Brain pericyte (primary cell): ENCODE data around the gene SYNGR1.

Experiments used
- DNase-seq: peaks from one replicate; pipeline ENCODE4 v3.0.0-alpha.2; 2012; ENCODE audit warnings: low read depth, low spot score

The SYNGR1 gene, protein sequence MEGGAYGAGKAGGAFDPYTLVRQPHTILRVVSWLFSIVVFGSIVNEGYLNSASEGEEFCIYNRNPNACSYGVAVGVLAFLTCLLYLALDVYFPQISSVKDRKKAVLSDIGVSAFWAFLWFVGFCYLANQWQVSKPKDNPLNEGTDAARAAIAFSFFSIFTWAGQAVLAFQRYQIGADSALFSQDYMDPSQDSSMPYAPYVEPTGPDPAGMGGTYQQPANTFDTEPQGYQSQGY

DNA sequence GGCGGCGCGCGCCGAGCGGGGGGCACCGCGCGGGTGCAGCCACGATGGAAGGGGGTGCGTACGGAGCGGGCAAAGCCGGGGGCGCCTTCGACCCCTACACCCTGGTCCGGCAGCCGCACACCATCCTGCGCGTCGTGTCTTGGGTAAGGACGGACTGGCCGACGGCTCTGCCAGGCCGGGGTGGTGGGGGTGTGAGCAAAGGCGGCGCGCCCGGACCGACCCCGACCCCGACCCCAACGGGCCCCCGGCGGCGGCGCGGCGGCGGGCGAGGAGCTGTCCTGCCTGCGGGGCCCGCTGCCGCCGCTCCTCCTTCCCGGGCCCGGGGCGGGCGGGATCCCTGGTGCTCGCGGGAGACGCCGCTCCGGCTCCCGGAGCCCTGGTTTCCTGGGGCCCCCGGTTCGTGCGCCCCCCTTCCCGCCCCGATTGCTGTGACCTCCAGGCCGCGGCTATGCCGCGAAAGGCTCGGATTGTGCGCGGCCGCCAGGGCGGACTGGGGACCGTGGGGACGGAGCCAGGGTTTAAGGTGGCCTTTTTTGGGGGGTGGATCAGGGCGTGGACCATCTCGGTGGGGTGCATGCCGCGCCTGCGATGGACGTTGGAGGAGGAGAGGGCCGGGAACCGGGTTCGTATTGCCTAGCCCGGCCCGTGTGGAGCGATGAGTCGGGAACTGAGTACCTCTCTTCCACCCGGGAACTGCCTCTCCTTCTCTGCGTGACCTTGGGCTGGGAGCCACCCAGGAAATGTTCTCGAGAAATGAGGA is at the start of gene SYNGR1:
SYNGR1 (plus strand) TSS at position 25 of the 760 bp plus-strand sequence; CDS start at position 45, 20 bp downstream.
- DNase-seq, result no peak

DNA sequence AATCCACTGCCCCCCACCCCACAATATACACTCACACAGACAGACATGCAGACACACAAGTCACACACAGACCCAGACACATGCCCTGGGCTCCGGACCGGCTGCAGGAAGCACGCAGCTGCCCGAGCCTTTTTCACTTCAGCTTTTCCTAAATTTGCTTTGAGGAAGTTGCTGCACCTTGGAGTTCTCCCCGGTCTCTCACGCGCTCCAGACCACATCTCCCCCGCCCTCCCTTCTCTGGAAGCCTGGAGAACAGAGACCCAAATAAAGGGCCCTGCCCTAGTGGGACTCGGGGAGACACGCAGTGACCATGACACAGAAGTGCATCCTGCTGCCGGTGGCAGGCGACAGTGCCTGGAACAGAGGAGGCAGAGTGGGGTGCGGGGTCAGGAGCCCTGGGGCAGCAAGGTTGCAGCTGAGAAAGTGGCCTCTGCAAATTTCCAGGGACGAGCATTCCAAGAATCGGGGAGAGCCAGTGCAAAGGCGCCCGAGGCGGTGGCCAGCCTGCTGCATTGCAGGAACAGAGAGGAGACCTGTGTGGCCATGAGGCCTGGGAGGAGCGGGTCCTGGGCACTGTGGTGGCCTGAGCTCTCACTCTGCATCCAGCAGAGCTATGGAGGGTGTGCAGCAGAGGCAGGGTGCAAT is 49.5 kb upstream of the SYNGR1 start:
- no peak for DNase-seq

DNA sequence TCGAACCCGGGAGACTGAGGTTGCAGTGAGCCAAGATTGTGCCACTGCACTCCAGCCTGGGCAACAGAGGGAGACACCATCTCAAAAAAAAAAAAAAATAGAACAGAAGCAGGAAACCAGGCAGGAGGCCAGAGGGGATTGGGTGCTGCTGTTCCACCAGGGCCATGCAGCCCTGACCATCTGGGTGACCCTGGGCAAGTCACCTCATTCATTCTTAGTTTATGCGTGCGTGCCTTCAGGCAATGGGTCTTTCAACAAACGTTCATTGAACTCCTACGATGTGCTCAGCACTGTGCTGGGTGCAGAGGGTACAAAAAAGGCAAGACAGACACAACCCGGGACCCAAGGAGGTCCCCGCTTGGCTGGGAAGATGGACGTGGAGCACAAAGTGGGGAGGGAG is 48.7 kb upstream of the SYNGR1 start:
- no peak for DNase-seq

DNA sequence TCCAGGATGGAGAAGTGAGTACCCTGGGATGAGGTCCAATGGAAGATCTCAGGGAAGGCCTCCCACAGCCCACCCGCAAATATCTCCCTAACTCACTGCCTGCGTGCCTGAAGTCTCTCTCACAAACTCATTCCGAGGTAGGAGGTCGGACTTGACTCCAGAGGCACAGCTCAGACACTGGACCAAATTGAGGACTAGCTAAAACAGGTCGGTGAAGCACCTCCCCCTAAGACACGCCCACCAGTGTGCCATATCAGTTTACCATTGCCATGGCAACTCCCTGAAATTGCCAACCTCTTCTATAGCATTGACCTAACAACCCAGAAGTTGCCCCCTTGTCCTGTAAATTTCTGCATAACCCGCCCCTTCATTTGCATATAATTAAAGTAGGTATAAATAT is 47.9 kb upstream of the SYNGR1 start:
- no peak for DNase-seq

DNA sequence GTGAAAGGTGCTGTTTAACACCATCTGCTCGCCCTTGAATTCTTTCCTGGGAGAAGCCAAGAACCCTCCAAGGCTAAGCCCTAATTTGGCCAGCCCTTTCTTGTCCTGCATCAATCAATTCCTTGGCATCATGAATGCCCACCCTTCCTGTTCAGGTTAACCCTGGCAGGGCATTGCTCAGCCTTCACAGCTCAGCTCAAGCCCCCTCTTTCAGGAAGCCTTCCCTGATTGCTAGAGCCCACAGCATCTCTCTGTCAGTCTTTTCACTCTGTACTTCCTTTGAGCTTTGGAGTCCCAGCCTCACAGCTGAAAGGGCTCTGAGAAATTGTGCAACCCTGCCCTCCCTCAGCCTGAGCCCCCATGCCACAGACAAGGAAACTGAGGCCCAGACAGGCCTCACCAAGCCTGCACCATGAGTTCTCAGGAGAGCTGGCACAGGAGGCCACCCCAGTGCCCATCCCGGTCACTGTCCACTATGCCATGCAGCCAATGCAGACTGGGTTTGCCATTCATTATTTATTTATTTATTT is 47.3 kb upstream of the SYNGR1 start:
- DNase-seq, result no peak

DNA sequence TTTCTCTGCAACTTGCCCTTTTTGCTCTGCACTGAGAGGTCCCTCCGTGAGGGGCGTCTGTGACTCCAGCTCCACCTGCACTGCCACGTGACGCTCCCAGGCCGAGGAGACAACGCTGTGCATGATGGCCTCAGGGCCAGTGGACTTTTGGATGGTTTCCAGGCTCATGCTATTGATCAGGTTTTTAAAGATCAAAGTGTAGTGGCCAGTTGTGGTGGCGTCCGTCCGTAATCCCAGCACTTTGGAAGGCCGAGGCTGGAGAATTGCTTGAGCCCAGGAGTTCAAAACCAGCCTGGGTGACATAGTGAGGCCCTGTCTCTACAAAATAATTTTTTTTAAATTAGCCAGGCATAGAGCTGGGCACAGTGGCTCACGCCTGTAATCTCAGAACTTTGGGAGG is 46.4 kb upstream of the SYNGR1 start:
- no peak for DNase-seq

DNA sequence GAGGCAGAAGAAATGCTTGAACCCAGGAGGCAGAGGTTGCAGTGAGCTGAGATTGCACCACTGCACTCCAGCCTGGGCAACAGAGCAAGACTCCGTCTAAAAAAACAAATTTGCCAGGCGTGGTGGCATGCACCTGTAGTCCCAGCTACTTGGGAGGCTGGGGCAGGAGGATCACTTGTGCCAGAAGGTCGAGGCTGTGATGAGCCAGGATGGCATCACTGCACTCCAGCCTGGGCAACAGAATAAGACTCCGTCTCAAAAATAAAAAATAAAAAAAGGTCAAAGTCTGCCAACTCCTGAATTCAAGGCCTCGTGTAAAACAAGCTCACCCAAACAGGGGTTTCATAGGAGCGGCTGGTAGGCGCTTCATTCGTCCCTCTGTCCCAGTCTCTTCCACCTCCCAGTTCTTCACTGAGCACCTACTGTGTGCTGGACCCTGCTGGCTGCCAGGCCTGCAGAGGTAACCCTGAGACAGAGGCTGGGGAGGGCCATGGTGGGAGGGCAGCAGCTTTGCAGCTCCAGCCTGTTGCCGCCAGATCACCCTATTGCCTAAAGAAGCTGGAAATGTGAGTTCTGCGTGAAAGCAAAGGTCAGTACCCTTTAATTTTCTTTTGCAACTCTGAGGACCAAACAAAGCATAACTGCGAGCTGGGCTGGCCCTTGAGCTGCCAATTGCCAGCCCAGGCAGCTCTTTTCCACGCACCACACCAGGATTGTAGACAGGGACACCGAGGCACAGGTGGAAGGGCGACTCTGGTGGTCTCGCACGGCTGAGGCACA is 45.7 kb upstream of the SYNGR1 start:
- no peak for DNase-seq

DNA sequence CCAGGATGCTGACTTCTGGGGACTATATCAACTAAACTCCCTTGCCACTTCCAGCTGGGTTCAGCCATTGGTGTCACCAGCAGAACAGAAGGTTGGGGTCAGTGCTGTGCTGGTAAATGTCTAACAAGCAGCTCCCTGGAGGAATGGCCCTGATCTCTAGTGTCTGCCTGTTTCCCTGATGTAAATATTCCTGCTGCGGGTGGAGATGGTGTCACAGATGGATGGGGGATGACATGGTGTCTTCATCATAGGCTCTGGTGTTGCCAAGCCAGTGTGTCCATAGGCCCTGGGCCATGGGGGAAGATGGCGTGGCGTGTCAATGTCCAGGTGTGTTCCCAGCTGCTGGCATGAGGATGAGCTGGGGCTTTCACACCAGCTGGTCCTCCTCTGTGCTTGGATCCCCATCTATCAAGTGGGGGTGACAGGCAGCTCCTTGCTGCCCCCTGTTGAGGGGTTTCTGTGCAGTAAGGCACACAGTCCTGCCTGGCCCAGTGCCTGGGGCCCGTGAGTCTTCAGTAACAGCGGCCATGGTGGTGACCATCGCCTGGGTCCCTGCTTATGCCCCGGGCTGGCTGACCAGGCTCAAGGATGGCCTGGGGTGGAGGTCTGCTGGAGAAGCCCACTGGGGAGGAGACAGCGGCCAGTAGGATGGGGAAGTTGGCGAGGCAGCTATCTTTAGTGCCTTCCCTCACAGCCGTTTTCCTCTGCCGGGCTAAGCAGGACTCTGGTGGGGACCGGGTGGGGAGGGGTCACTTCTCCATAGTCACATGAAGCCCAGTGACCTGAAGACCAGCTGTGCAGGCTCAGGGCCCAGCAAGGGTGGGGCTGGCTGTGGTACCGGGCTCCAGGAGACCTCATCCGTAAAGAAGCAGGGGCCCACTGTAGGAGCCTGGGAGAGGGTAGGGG is 43.1 kb upstream of the SYNGR1 start:
- DNase-seq, result no peak

DNA sequence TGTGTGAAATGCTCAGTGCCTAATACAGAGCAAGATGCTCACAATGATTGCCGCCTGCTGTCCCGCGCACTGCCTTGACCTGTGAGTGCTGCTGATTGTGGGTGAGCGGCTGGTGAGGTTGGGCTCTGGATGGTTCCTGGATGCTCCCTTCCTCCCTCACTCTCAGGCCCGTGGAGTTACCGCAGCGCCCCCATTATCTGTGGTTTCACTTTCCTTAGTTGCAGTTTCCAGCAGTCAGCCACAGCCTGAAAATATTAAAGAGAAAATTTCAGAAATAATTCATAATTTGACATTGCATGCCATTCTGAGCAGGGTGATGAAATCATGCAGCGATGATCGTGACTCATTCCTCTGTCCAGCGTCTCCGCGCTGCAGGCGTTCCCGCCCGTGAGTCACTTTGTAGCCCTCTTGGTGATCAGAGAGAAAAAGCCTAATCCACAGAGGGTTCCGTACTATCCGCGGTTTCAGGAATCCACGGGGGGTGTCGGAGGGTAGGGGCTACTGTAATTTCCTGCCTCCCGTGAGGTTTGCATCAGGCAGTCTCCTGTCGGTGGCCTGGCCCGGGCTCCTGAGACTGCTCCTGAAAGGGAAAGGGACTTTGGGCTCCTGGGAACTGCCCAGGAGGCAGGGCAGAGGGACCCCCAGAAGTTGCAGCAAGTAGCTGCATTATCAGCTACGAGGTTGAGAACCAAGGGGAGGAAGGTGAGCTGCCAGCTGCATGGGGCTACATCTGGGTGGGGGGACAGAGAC is 41.0 kb upstream of the SYNGR1 start:
- peak; percentile 91 for DNase-seq

DNA sequence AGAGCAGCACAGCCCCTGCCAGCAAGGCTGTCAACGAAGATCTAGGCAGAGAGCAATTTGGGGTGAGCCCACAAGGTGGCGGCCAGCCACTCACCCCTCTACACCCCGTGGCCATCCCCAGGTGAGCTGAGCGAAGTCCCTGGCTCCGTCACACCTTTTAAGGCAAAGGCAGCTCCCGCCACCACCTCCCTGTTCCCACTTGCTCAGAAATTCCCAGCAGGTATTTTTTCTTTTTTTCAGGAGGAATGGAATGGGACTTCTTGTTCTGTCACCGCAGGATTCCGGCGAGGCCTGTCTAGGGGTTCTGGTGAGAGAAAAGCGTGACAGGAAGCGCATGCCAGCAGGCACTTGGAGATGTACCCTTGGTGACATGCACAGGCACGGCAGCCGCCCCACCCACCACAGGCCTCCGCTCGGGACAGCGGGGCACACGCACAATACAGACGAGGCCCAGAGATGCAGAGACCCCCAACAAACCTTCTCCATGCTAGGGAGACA is 40.4 kb upstream of the SYNGR1 start:
- DNase-seq, result no peak

DNA sequence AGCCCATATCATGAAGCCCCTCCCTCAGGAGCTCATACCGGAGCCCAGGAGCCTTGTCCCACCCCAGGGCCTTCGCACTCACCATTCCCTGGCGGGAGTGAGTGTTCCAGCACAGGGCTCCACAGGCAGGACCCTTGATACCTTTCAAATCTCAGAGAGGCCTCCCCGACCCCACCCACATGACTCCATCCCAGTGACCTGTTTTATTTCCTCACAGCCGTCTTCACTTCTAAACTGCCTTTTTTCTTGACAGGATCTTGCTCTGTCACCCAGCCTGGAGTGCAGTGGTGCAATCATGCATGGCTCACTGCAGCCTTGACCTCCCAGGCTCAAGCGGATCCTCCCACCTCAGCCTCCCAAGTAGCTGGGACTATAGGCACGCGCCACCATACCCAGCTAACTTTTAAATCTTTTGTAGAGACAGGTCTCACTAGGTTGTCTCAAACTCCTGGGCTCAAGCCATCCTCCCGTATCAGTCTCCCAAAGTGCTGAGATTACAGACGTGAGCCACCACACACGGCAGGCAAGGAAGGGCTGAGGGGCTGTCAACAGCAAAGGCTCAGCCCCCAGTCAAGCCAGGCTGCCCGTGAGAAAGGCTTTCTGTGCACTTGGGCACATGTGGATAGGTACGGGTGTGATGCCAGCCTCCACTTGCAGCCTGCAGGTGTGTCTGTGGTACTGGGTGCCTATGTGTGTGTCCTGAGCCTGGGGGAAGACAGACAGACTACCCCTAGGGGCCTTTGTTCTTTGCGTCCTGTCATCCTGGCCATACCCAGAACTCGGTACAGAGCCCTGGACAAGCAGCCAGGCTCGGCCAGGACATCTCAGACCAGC is 39.7 kb upstream of the SYNGR1 start:
- no peak for DNase-seq

DNA sequence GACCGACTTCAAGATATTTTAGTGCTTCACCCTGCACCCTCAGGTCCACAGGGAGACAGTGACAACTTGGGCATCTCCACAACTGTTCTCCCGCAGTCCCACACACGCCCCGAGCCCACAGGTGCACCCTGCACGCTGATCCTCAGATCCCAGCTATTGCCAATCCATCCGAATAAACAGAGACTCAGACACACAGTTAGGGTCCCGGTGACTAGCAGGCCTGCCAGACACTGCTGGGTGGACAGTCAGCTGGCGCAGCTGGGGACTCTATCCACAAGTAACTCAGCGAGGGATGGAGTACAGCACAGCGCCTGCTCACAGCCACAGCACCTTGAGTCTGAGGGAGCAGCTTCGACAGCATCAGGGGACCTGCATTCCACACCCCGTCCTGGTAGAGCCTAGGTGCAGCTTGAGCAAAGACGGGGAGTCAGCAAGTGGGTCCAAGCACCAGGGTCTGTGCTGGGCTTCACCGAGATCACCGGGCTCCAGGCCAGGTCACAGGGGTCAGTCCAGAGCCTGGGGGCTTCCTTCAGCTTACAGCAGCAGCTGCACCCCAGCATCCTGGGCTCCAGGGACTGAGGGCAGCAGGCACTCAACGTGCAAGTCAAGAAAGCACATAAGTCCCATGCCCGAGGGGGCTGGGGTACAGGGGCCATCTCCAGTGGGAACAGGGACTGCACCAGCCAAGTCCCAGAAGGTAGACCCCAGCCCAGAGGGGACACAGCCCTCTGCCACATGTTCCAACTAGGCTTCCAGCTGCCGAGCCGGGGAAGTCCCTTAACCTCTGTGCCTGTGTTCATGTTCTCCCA is 38.0 kb upstream of the SYNGR1 start:
- DNase-seq, result no peak

DNA sequence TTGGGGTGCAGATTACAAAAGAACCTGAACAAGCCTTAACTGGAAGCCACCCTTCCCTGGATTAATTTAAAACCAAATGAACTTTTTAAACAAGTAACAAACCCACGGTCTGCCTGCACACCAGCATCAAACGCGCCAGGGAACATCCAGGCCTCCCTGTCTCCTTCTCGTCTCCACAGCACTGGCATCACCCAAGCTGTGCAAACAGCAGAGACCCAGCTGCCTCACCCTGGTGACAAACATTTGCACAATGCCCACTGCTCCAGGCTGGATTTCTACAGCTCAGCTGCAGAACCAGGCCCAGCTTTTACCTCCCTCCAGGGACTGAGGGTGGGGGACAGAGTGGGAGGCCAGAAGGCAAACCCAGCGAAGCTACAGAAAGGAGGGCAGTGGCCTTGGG is 37.4 kb upstream of the SYNGR1 start:
- DNase-seq, result no peak

DNA sequence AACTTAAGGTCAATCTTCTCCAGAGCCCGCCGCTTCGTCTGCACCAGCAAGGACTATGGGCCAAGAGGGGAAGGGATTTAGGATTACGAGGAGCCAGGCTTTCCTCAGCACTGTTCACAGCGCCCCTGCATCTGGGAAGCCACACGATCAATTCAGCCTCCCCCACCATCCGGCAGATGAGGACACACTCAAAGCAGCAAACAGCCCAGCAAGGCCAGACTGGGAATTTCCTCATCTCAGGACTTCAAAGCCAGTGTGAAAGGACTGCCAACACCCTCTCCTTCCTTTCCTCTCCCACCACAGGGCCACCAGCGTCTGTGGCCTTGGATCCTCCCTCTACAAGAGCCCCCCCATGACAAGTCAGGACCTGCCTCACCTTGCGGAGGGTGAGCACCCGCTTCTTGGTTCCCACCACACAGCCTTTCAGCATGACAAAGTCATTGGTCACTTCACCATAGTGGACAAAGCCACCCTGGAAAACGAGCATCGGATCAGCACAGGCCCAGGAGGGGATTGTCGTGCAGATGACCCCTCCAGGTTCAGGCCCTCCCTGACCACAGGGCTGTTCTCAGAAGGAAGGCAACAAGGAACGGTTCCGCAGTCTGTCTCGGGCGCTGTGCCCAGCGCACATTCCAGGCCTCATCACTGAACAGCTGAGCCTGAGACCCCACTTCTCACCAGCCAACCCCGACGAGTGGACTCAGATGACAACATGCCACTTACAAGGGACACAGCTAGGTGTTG is 36.4 kb upstream of the SYNGR1 start:
- no peak for DNase-seq

DNA sequence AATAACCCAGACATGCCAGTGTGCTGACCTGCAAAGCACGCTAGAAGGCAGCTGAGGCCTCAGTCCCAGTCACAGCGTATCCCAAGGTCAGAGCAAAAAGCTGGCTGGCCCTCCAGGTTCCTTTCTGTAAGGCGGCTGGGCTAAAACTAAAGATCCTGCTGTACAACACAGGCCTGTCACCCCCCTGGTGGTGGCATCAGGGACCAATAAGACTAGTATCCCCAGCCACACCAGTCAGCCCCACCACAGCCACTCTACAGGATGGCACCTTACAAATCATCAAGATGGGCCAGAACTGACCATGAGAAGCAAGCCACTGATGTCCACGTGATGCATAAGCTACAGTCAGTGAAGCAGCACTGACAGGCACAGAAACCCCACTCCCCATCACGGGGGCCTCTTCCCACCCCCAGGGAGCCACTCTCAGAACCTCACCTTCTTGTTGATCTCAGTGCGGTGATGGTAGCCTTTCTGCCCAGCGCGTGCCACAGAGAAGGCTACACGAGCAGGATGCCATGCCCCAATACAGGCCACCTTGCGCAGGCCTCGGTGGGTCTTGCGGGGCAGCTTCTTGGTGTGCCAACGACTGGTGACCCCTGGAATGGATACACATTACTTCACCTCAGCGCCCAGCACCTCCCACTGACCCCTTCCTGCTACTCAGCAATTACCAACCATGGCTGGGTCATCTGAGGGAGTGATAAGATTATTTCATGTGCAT is 35.4 kb upstream of the SYNGR1 start:
- DNase-seq, result no peak

DNA sequence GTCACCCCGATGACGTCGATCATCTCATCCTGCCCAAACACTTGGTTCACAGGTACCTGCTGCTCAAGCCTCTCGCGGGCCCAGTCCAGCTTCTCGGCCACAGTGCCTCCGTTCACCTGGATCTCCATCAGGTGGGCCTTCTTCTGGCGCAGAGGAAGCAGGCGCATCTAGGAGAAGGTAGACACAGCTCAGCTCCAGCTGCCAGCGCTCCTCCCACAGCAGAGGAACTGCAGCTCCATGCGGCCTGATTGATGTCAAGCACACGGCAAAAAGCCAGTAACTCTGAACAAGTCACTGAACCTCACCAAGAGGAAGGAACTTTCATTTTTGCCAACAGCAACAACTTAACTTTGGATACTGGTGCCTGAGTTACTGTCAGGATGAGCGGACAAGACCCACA is 34.4 kb upstream of the SYNGR1 start:
- DNase-seq, result no peak
